ENCODE measurements around the gene FAM3A. TPM values are rescaled to one million over a fixed set of nuclear protein-coding genes. Genes with fewer than 3 reads are reported as not detected.
A peak's percentile ranks its signal among the peaks of the same experiment; 100 is the strongest.
"Not testable (repeated sequence)": the region's sequence is repeated elsewhere in the genome, so short reads cannot be mapped to it uniquely, and the experiment has no call there.

Gene FAM3A
- polyA plus RNA-seq, 3 donors: 24.3 to 29.3 (median 28.0) TPM

GRCh38 chrX:154506483-154507332, 9.3 kb downstream of the FAM3A start:
- DNase-seq (ENCODE audit: low read depth in 3 of 3, low spot score in 2 of 3): no peak

- DNase-seq (ENCODE audit: low read depth in 3 of 3, low spot score in 2 of 3): no peak
Observed at GRCh38 chrX:154505734-154506133, 10.3 kb downstream of the FAM3A start.

GRCh38 chrX:154502989-154503388, 13.0 kb downstream of the FAM3A start:
- no peak for DNase-seq (ENCODE audit: low read depth in 3 of 3, low spot score in 2 of 3)

- DNase-seq (ENCODE audit: low read depth in 3 of 3, low spot score in 2 of 3): no peak
Observed at GRCh38 chrX:154502098-154502497, 13.9 kb downstream of the FAM3A start.

- not testable (repeated sequence) for DNase-seq (ENCODE audit: low read depth in 3 of 3, low spot score in 2 of 3)
Observed at GRCh38 chrX:154501423-154501822, 14.6 kb downstream of the FAM3A start.

- DNase-seq (ENCODE audit: low read depth in 3 of 3, low spot score in 2 of 3): not testable (repeated sequence)
Observed at GRCh38 chrX:154496591-154497137, 19.4 kb downstream of the FAM3A start.

- no peak for DNase-seq (ENCODE audit: low read depth in 3 of 3, low spot score in 2 of 3)
Observed at GRCh38 chrX:154495472-154495922, 20.5 kb downstream of the FAM3A start.

GRCh38 chrX:154494715-154495114, 21.3 kb downstream of the FAM3A start:
- no peak for DNase-seq (ENCODE audit: low read depth in 3 of 3, low spot score in 2 of 3)

- peak in 2 of 3 donors; percentile 78 to 79 for DNase-seq (ENCODE audit: low read depth in 3 of 3, low spot score in 2 of 3)
Observed at GRCh38 chrX:154490414-154491083, 25.5 kb downstream of the FAM3A start, which contains the start of gene SLC10A3. Gene SLC10A3 (minus strand): TSS chrX:154490629. CDS start chrX:154488940, 1,689 bp downstream.

GRCh38 chrX:154490021-154490413, 26.0 kb downstream of the FAM3A start:
- DNase-seq (ENCODE audit: low read depth in 3 of 3, low spot score in 2 of 3): no peak

- DNase-seq (ENCODE audit: low read depth in 3 of 3, low spot score in 2 of 3): no peak
Observed at GRCh38 chrX:154489182-154489581, 26.9 kb downstream of the FAM3A start.

GRCh38 chrX:154488336-154489075, 27.5 kb downstream of the FAM3A start:
- no peak for DNase-seq (ENCODE audit: low read depth in 3 of 3, low spot score in 2 of 3)

- DNase-seq (ENCODE audit: low read depth in 3 of 3, low spot score in 2 of 3): no peak
Observed at GRCh38 chrX:154487518-154488290, 28.3 kb downstream of the FAM3A start.

GRCh38 chrX:154486396-154487207, 29.4 kb downstream of the FAM3A start, which contains the start of gene UBL4A:
Gene UBL4A (minus strand): TSS chrX:154486615. CDS start chrX:154486584, 31 bp downstream.
- DNase-seq (ENCODE audit: low read depth in 3 of 3, low spot score in 2 of 3): peak in 2 of 3 donors; percentile 34 to 44

- DNase-seq (ENCODE audit: low read depth in 3 of 3, low spot score in 2 of 3): no peak
Observed at GRCh38 chrX:154486052-154486395, 30.0 kb downstream of the FAM3A start.

GRCh38 chrX:154485150-154486051, 30.6 kb downstream of the FAM3A start:
- no peak for DNase-seq (ENCODE audit: low read depth in 3 of 3, low spot score in 2 of 3)

- no peak for DNase-seq (ENCODE audit: low read depth in 3 of 3, low spot score in 2 of 3)
Observed at GRCh38 chrX:154484255-154485149, 31.5 kb downstream of the FAM3A start.
